M059J (cell line): ENCODE data around the gene CCDC27. TPM values are rescaled to one million over a fixed set of nuclear protein-coding genes. Genes with fewer than 3 reads are reported as not detected.
A peak's percentile ranks its signal among the peaks of the same experiment; 100 is the strongest.

ENCODE experiments used
- DNase-seq: peaks from one replicate; pipeline ENCODE4 v3.0.0-alpha.2; 2012; ENCODE audit warnings: low read depth
- total RNA-seq: library from RNA; depleted of rRNA; stranded (reverse); fragments of >200 nt; shearing (Covaris generic); gene quantifications from 2 replicates; pipeline ENCODE4 v1.2.3, GENCODE V29; 2014

The CCDC27 gene
- total RNA-seq, 1 experiment from 2014 or later = not detected

DNA sequence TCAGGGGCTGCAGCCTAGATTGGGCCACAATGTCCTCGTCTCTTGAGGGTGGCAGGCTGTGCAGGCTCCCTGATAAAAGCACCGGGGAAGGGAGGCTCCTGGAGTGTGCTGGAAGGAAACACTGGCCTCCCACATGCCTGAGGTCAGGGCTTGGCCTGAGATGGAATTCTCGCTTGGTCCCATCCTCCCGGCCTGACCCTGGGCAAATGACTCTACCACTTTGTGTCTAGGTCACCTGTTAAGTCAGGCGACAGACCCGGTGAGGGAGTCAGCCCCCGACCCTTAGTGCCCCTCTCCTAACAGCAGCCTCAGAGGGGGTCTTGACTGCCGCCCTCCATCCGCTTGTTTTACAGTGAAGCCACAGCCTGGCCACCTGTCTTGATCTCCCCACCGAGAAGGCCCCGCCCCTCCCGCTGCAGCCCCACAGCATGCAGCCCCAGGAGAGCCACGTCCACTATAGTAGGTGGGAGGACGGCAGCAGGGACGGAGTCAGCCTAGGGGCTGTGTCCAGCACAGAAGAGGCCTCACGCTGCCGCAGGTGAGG, 22.8 kb downstream of the CCDC27 start:
- peak; percentile 37 for DNase-seq

DNA sequence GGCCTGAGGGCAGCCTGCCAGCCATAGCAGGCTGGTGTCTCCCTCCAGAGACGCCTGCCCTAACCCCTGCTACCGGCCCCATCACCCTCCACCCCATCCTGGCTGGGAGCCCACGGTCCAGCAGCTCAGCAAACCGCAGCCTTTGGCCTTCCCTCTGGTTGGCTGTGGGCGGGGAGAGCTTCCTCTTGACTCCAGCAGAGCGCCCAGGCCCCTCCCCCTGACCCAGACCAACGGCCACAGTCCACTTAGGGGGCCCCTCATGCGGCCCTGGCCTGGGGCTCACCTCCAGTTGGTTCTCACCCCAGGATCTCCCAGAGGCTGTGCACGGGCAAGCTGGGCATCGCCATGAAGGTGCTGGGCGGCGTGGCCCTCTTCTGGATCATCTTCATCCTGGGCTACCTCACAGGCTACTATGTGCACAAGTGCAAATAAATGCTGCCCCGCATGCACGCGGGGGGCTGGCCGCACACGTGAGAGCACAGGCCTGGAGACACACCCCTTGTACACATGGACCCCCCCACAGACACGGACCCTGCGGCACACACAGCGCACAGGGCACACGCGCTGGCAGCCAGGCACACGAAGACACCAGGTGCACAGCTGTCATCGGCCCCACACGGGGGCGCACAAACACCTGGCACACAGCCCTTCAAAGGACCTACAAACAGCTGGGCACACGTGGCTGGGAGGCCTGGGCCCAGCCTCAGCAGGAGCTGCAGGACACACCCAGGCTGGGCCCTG, 23.4 kb downstream of the CCDC27 start:
- DNase-seq = peak; percentile 70

DNA sequence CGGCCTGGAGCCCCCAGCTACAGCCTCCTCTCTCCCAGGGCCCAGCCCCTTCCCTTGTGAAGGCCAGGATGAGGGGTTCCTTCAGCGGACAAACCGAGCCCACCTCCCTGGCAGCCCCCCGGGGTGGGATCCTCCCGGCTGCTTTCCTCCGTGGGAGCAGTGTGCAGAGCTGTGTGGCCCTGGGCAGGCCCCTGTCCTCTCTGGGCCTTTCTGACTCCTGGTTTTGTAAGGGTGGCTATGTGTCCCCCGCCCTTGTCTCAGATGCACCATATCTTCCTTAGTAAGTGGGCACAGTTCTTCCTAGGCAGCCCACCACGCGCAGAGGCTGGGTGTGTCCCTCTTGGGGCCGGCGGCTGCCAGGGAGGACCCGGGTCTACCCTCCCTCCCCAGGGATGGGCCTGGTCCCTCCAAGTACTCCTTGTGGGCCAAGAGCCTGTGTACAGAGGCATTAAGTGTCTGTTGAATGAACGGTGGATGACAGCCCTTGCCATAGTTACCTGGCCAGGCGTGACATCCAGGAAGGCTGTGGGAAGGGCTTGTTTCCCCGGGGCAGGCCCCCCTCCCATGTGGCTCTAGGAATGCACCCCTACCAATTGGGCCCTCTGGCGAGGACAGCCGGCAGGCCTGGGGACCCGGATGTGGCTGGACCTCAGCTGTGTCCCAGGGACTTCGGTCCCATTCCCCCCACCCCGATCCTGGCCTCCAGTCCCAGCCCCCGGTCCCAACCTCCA, 24.1 kb downstream of the CCDC27 start:
- DNase-seq = no peak

DNA sequence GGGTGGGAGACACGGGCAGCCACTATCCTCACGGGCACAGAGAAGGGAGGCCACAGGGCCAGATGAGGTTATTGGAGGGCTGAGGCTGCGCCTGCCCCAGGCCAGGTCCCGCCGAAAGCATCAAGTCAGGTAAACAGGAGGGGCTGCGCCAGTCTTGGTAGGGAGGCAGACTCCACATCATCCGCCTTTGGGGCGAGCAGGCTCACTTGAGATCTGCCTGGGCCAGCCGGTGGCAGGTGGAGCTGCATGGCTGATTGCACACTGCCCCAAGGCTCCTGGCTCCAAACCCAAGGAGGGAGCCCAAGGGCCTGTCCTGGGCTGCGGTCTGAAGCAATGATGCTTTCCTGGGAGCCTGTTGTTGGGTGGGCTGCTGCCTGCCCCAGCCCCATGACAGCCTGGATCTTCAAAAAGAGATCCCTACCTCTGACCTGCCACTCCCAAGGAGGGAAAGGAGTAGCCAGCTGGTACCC, 24.9 kb downstream of the CCDC27 start:
- DNase-seq = no peak

DNA sequence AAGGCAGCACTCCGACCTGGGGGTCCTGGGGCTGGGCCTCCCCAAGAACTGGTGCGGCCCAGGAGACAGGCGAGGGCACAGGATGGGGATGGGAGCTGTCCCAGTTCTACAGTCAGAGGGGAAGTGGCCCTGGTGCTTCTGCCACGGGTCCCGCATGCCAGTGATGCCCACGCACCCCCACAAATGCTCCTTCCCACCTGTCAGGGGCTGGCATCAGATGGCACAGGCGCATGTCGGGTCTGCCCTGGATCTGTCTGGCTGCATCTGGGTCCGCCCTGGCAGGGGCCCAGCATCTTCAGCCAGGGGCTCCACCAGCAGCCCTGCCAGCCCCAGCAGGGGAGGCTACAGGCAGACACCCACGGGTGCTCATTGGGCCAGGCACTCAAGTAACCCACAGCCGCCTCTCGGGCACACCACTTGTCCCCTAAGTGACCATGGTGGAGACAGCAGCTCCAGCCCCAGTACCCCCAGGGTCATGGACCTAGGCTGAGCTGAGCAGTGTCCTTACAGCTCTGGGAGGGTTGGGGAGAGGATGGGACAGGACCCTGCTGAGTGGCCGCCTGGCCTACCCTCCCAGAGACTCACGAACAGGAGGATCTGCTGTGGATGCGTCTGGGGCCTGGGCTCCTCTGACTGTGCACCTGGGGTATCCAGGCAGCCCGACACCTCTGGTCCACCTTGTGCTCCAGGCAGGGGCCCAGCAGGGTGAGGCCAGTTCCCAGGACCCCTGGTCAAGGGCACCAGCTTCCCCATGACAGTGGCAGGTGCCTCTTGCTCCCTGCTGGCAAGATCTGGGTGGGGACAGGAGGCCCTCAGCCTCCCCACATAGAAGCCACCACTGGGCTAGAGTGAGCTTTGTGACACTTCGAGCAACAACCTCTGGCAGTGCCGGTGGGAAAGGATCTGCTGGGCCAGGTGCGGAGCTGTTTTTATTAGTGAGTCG, 25.7 kb downstream of the CCDC27 start:
- no peak for DNase-seq

DNA sequence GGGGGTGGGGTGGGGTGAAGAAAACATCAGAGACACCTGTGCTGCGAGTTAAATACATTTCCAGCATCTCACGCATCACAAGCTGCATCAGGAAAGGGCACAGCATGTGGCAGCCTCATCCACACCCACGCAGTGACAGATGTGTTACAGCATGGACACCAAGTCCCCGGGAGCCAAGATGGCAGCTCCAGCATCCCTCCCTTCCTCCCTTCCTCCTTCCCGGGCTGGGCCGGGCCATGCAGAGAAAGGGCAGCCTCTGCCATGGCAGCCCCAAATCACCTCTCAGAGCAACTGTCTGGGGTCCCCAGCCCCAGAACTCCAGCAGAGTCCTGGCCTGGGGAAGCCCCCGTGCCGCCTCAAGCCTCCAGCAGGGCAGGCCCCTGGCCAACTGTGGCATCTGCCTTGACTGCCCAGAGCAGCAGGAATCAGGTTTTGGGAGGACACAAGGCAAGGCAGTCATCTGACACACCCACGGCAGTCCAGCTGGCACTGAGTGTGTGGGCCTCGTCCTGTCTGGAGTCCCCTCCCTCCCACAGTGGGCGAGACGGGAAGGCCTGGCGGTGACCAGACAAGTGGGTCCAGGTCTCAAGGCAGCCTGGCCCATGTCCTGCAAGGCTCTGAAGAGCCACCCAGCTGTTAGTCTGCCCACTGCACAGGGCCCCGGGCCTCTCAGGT, 26.5 kb downstream of the CCDC27 start:
- no peak for DNase-seq

DNA sequence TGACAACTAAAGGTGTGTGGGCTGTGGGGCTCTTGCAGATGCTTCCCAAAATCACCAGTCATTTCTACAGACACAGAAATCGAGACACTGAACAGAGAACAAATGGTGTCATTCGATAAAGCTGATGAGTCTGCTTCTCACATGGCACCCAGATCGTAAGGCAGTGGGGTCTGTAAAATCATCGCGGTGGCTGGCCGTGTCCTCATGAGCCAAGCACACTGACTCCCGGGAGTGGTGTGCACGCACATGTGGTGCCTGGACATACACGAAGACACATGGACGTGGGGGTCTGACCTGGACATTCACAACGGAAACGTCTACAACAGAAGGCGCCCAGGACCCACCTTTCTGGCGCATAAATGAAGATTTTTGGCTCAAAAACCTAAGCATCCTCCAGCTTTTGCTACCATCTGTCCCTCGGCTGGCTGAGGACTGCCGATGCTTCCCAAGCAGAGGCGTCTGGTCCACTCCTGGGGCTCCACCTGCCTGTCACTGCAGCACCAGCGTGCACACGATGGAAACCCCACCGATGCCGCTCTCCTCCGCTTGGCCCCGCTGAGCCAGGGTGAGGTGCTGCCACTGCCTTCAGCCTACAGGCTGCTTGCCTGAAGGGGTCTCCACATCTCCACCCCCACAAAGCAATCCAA, 27.1 kb downstream of the CCDC27 start:
- no peak for DNase-seq

DNA sequence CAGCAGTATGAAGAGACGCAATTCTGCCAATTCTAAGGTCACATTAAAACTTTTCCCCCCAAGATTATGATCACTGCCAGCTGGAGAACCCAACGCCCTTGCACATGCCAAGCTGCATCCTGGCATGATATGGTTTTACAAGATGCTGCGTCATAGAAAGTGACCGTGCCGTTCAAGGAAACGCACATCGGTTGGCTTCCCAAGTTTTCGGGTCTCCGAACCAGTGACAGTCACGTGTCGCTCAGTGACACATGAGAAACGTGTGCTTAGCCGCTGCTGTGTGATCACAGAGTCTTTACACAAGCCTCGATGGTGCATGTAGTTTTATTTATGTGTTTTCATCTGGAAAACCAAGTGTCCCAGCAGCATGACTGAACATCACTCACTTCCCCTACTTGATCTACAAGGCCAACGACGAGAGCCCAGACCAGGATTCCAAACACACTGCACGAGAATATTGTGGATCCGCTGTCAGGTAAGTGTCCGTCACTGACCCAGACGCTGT, 27.7 kb downstream of the CCDC27 start:
- DNase-seq = no peak

DNA sequence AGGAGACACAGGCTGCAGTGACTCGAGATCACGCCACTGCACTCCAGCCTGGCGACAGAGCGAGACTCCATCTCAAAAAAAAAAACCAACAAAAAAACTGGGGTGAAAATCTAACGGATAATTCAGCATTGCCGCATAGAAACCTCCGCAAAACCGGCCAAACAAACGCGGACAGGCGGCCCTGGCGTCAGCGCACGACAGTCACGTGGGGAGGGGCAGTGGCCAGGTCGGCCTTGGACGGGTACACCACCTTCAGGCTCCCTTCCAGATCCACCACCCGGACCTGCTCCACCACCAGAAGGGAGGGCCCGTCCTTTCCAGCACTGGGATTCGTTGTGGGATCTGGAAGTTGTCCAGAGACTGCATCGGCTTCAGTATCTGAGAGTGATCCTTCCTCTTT, 28.7 kb downstream of the CCDC27 start:
- DNase-seq = no peak

DNA sequence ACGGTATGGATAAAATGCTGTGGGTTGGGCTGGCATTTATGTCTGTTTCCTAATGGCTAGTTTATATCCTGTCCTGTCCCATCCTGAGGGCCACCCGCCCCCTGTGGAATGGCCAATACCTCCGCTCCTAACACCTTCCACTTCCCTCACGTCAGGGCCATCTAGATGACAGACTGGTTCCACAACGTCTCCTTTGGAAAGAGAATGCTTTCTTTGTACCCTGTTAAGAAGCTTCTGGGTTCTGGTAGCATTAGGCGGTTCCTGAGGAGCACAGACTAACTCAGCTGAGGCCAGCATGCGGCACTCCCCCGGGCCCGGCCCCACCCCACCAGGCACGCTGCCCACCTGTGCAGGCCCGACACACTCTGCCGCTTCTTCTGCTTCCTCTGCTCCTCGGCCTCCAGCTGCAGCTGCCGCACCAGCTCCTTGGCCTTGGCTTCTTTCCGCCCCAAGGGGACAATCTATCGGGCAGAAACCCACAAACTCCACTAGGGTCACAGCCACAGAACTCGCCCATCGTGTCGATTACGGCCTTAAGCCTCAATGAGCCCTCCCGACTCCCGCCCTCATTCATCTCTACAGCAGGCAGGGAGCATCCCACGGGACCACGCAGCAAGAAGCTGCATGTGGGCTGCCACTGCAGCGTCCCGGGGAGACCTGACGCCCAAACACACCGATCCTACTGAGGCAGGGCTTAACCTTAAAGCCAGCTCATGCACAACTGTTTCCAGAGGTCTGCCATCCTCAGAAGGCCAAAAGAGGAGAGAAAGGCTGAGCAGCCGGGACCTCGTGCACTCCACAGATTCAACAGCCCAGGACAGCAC, 31.6 kb downstream of the CCDC27 start:
- no peak for DNase-seq

DNA sequence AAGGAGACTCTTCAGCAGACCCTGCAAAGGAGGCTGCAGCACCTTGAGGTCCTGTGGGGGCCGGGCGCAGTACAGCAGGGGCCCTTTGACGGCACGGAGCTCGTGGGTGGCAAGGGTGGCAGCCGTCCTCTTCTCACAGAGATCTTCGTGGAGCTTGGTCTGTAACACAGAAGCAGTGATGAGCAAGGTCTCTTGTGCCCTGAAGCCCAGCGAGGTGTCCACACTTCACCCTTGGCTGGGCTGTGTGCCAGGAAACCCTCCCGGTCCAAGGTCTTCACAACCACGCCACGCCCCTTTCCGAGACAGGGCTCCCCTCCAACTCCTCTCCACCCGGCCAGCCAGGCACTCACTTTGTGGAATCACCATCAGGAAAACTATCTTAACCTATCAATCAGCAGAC, 32.8 kb downstream of the CCDC27 start:
- DNase-seq = no peak

DNA sequence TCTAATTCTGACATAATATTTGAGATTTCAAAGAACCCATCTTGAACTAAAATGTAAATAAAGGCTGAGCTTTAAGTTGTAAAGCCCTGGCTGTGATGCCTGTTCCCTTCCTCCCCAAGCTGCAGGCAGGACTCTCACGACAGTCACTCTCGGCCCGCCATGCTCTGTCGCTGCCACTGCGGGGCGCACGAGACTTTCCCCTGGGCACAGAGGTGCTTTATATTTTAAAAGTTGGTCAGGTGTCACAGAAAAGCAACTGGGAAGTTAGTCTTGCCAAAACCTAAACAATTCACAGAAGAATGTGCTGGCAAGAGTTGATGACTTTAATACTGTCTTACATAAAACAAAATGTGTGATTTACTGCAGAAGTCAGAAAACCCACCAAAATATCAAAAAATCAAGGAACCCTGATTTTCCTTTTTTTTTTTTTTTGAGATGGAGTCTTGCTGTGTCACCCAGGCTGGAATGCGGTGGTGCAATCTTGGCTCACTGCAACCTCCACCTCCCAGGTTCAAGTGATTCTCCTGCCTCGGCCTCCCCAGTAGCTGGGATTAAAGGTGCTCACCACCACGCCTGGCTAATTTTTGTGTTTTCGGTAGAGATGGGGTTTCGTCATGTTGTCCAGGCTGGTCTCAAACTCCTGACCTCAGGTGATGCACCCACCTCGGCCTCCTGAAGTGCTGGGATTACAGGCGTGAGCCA, 33.4 kb downstream of the CCDC27 start:
- DNase-seq = no peak

DNA sequence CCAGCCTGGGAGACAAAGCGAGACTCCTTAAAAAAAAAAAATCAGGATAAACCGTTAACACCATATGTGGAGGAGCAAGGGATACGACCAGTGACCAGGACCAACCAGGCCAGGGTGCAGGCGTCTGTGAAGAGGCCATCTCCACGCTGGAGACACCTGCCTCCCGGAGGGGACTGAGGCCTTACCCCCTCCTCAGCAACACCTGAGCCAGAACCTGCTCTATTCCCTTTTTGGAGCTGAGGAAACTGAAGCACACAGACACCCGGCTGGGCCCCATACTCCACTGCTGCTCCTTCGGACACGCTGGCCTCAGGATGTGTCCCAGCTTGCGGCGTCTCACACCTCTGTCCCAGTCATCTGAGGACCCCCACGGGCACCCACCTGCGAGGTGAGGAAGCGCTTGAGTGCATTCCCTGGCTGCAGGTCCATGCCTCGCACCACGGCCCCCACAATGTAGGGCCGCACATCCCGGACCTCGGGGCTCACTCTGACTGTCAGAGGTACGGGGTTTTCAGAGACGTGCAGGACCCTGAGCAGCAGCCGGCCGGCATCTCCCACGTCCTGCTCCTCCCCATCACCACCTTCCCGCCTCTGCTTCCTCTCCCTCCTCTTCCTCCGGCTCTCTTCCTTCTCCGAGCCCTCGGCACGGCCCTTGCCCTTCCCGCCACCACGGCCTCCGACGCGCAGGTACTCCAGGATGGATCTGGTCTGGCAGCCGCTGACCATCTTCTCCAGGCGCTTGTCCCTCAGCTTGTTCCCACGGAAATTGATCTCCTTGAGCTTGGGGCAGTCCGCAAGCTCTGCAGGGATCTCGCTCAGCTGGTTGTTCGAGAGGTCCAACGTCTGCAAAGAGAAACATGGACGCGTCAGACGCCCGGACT, 34.5 kb downstream of the CCDC27 start:
- DNase-seq = no peak

DNA sequence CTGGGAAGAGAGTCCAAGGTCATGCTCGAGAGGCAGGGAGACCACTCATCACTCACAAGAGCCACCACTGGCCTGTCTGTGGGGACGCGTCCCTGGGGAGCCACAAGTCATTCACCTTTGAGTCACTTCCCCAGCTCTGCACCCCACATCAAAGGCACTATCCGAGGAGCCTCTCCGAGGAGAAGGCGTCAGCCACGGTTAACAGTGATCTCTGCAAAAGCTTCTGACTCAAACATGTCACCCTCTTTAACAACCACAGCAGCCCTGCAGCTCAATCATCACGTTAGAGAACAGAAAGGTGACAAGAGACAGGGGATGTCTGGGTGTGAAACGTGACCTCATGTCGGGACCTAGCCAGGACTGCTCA, 35.1 kb downstream of the CCDC27 start:
- DNase-seq = no peak

DNA sequence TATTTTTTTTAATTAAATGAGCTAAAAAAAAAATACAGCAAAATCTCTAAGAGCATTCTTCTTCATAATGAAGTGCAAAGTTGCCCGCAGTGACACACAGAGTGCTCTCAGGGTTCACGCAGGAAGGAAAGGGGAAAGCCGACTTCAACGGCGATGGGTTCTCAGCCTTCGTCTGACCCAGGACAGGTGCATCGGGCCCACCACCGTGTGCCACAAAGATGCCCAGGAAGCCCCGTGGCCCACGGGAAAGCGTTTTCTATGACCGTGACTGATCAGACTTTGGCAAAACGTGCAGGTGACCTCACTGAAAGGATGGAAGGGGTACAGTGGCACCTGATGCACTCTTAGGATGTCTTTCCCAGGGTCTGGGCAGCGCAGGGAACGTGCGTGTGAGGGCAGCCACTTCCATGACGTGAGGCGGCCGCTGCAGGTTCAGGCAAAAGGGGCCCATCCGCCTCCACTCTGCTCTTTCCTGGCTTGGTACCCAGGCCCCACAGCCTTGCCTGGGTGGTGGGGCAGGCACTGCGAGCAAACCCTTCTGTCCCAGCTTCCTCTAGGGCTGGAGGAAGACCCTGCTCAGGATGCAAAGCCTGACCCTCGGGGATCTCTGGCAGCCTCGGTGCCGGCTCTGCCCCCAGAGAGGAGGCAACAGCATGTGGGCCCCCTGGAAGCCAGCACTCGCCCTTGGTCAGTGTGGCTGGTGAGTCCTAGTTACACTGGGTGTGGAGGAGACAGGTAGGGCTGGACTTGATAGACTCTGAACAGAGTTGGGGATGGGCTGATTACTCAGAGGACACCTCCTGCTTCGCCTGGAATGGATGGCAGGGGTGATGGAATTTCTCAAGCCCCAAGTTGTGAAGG, 35.7 kb downstream of the CCDC27 start:
- no peak for DNase-seq

DNA sequence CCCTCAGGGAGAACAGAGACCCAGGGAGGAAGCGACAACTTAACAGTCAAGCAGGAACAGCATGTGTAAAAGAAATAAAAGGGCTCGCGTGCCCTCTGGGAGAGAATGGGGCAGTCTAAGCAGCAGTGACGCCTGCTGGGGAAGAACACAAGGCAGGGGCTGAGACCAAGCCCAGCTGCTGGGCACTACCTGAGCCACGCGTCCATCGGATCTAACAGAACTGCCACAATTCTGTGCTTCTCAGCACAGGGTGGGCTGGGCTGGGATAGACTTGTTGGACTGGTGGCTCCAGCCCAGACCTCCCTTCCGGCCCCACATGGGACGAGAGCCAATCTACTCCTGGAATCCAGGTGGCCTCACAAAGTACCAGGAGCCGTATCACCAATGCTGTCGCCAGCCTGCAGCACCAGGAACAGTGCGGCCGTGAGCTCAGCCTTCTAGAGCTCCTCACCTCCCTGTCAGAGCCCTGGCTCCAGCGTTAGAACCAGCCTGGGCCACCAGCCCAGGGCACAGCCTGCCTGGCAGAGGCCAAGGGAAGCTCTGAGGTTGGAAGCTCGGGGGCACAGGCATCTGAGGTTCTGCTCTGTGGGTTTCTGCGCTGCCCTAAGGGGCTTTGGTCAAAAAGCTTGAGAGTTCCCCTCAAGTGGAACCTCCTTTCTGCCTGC, 36.6 kb downstream of the CCDC27 start:
- DNase-seq = no peak
